ENCODE results near the gene CINP.
"Not testable (repeated sequence)": the region's sequence is repeated elsewhere in the genome, so short reads cannot be mapped to it uniquely, and the experiment has no call there.

Gene CINP

GRCh38 chr14:102353126-102353619 lies 9.5 kb downstream of the CINP start:
- DNase-seq (ENCODE audit: low read depth) = no peak

- DNase-seq (ENCODE audit: low read depth) = no peak
Observed at GRCh38 chr14:102352213-102352612, 10.5 kb downstream of the CINP start.

- not testable (repeated sequence) for DNase-seq (ENCODE audit: low read depth)
Observed at GRCh38 chr14:102351593-102351992, 11.1 kb downstream of the CINP start.

GRCh38 chr14:102351023-102351422 lies 11.7 kb downstream of the CINP start:
- DNase-seq (ENCODE audit: low read depth) = no peak

GRCh38 chr14:102348376-102348775 lies 14.3 kb downstream of the CINP start:
- no peak for DNase-seq (ENCODE audit: low read depth)

- no peak for DNase-seq (ENCODE audit: low read depth)
Observed at GRCh38 chr14:102346645-102347044, 16.0 kb downstream of the CINP start.

- DNase-seq (ENCODE audit: low read depth) = no peak
Observed at GRCh38 chr14:102345232-102345631, 17.5 kb downstream of the CINP start.

- DNase-seq (ENCODE audit: low read depth) = no peak
Observed at GRCh38 chr14:102344485-102344884, 18.2 kb downstream of the CINP start.

GRCh38 chr14:102344084-102344483 lies 18.6 kb downstream of the CINP start:
- no peak for DNase-seq (ENCODE audit: low read depth)

GRCh38 chr14:102342238-102342637 lies 20.5 kb downstream of the CINP start:
- no peak for DNase-seq (ENCODE audit: low read depth)

GRCh38 chr14:102341566-102341965 lies 21.1 kb downstream of the CINP start:
- no peak for DNase-seq (ENCODE audit: low read depth)

GRCh38 chr14:102338724-102339123 lies 24.0 kb downstream of the CINP start:
- no peak for DNase-seq (ENCODE audit: low read depth)

- DNase-seq (ENCODE audit: low read depth) = no peak
Observed at GRCh38 chr14:102335163-102335562, 27.5 kb downstream of the CINP start.

- DNase-seq (ENCODE audit: low read depth) = no peak
Observed at GRCh38 chr14:102333795-102334705, 28.6 kb downstream of the CINP start.

- no peak for DNase-seq (ENCODE audit: low read depth)
Observed at GRCh38 chr14:102333390-102333789, 29.3 kb downstream of the CINP start.

- no peak for DNase-seq (ENCODE audit: low read depth)
Observed at GRCh38 chr14:102330806-102331205, 31.9 kb downstream of the CINP start.

- DNase-seq (ENCODE audit: low read depth) = not testable (repeated sequence)
Observed at GRCh38 chr14:102329381-102329780, 33.3 kb downstream of the CINP start.

- no peak for DNase-seq (ENCODE audit: low read depth)
Observed at GRCh38 chr14:102326583-102326982, 36.1 kb downstream of the CINP start.

- DNase-seq (ENCODE audit: low read depth) = no peak
Observed at GRCh38 chr14:102325791-102326345, 36.8 kb downstream of the CINP start.

- no peak for DNase-seq (ENCODE audit: low read depth)
Observed at GRCh38 chr14:102323102-102323501, 39.6 kb downstream of the CINP start.

- no peak for DNase-seq (ENCODE audit: low read depth)
Observed at GRCh38 chr14:102321456-102322422, 41.0 kb downstream of the CINP start.
